Activated CD8-positive, alpha-beta T cell treated with anti-CD3 and anti-CD28 coated beads for 36 hours (primary cell): ENCODE data around the gene FEM1B. TPM values are rescaled to one million over a fixed set of nuclear protein-coding genes. Genes with fewer than 3 reads are reported as not detected.

Source experiments
- ATAC-seq: fragments of 200-7000 bp; cut with Tn5 transposase; one replicate; pipeline ENCODE4 v1.10.0; 2021; ENCODE audit warnings: mild to moderate bottlenecking, moderate library complexity
- CTCF ChIA-PET: fragments of 350-600 bp; sonication (Branson Sonifier 250); formaldehyde crosslinking; loops from one replicate; lab custom pipeline; 2021; ENCODE audit warnings: antibody characterized with exemption; lab: Charles Lee
- POLR2A ChIA-PET: fragments of 350-600 bp; sonication (Branson Sonifier 250); formaldehyde crosslinking; loops from one replicate; lab custom pipeline; 2021; ENCODE audit warnings: antibody characterized with exemption; lab: Charles Lee
- DNase-seq: peaks from one replicate; pipeline ENCODE4 v3.0.0-alpha.2; 2020
- H3K27ac Mint-ChIP-seq: one replicate; pipeline ENCODE4 v1.8.0; 2021; ENCODE audit warnings: mild to moderate bottlenecking, mixed read lengths
- H3K27me3 Mint-ChIP-seq: one replicate; pipeline ENCODE4 v1.8.0; 2021; ENCODE audit warnings: mixed read lengths
- H3K36me3 Mint-ChIP-seq: one replicate; pipeline ENCODE4 v1.8.0; 2021; ENCODE audit warnings: low read depth, mixed read lengths
- H3K4me1 Mint-ChIP-seq: one replicate; pipeline ENCODE4 v1.8.0; 2021; ENCODE audit warnings: low read depth, mixed read lengths
- H3K4me3 Mint-ChIP-seq: one replicate; pipeline ENCODE4 v1.8.0; 2021; ENCODE audit warnings: mild to moderate bottlenecking, moderate library complexity, mixed read lengths
- H3K9me3 Mint-ChIP-seq: one replicate; pipeline ENCODE4 v1.8.0; 2021; ENCODE audit warnings: mixed read lengths
- CTCF ChIP-seq: fragments of 200-600 bp; IDR thresholded peaks from one replicate; pipeline ENCODE4 v1.8.0; 2022; ENCODE audit warnings: antibody characterized with exemption, mild to moderate bottlenecking
- intact Hi-C: fragments of 100-400 bp; cut with micrococcal nuclease; formaldehyde crosslinking; loops from one replicate; pipeline ENCODE4 v1.10.0; 2022
- total RNA-seq, 2 experiments: library from RNA; stranded (reverse); gene quantifications; one replicate each; pipeline ENCODE4 v1.2.3, GENCODE V29; 2021

Gene FEM1B
- total RNA-seq, 2 experiments from 2014 or later: 37.1 to 44.4 TPM

GRCh38 chr15:68316061-68316804 lies 38.7 kb downstream of the FEM1B start:
- POLR2A ChIA-PET: interaction anchor here (1.4 kb wide), 1 partner anchor 38 kb away, joined by 4 read pairs; the partner anchor contains the start of gene FEM1B

GRCh38 chr15:68317281-68318007 lies 39.9 kb downstream of the FEM1B start:
- intact Hi-C loops: no loop called here
- Mint-ChIP-seq H3K9me3 (no peaks in the 10 kb centered on the region), H3K27ac (no peak overlapping the region), H3K27me3 (no peaks in the 10 kb centered on the region), H3K4me1 (no peaks in the 10 kb centered on the region), H3K36me3 (no peaks in the 10 kb centered on the region), H3K4me3 (no peak overlapping the region)
- ATAC-seq (no peak), DNase-seq (no peak)
- no peak for TF ChIP-seq CTCF
- POLR2A ChIA-PET: no interaction called here
- CTCF ChIA-PET: interaction anchor here (1.0 kb wide), 1 partner anchor 11 kb away, joined by 3 read pairs; no protein-coding TSS in a partner anchor

More at GRCh38 chr15:68316061-68316804, 38.7 kb downstream of the FEM1B start:
- no peak overlapping the region for H3K27ac Mint-ChIP-seq
- no peak overlapping the region for H3K4me3 Mint-ChIP-seq
- no peaks in the 10 kb centered on the region for H3K36me3 Mint-ChIP-seq
- no peaks in the 10 kb centered on the region for H3K4me1 Mint-ChIP-seq
- ATAC-seq (no peak), DNase-seq (no peak)
- intact Hi-C loops: no loop called here
- H3K9me3 Mint-ChIP-seq: no peaks in the 10 kb centered on the region
- CTCF ChIA-PET: interaction anchor here (0.7 to 1.1 kb wide), 4 partner anchors 10 to 244 kb away, joined by 3 to 5 read pairs (median 3); no protein-coding TSS in a partner anchor
- H3K27me3 Mint-ChIP-seq: no peaks in the 10 kb centered on the region
- no peak for TF ChIP-seq CTCF

- Mint-ChIP-seq H3K4me1 (no peaks in the 10 kb centered on the region), H3K27ac (no peak overlapping the region), H3K27me3 (no peaks in the 10 kb centered on the region), H3K4me3 (no peak overlapping the region), H3K9me3 (no peaks in the 10 kb centered on the region), H3K36me3 (no peaks in the 10 kb centered on the region)
- DNase-seq (no peak), ATAC-seq (no peak)
- no peak for TF ChIP-seq CTCF
- intact Hi-C loops: no loop called here
- ChIA-PET POLR2A (no interaction called here), CTCF (no interaction called here)
Measured at GRCh38 chr15:68318008-68318835, 40.7 kb downstream of the FEM1B start.

GRCh38 chr15:68318931-68319909 lies 41.7 kb downstream of the FEM1B start:
- POLR2A ChIA-PET: interaction anchor here (0.6 kb wide), 1 partner anchor 318 kb away, joined by 3 read pairs; no protein-coding TSS in a partner anchor
- H3K27me3 Mint-ChIP-seq: no peaks in the 10 kb centered on the region
- DNase-seq (no peak), ATAC-seq (no peak)
- H3K4me1 Mint-ChIP-seq: no peaks in the 10 kb centered on the region
- no peak overlapping the region for H3K4me3 Mint-ChIP-seq
- H3K9me3 Mint-ChIP-seq: no peaks in the 10 kb centered on the region
- CTCF ChIA-PET: interaction anchor here (1.4 kb wide), 1 partner anchor 65 kb away, joined by 3 read pairs; no protein-coding TSS in a partner anchor
- no peaks in the 10 kb centered on the region for H3K36me3 Mint-ChIP-seq
- no peak for TF ChIP-seq CTCF
- intact Hi-C loops: no loop called here
- H3K27ac Mint-ChIP-seq: no peak overlapping the region
